OCI-LY7 (cell line): Measurements from ENCODE around the gene XPNPEP3.

ENCODE experiments used
- CTCF ChIP-seq: fragments of 200-600 bp; sonication (generic); conservative IDR thresholded peaks from 2 replicates; pipeline ENCODE4 v1.5.1; 2014; ENCODE audit warnings: mild to moderate bottlenecking, antibody characterized with exemption, low read length, moderate library complexity, mixed read lengths
- EZH2phosphoT487 ChIP-seq: fragments of 200-600 bp; sonication (generic); IDR thresholded peaks from 2 replicates; pipeline ENCODE4 v1.6.1; 2018; ENCODE audit warnings: low read depth, borderline replicate concordance, mild to moderate bottlenecking, mixed run types, antibody characterized with exemption, low read length, moderate library complexity, mixed read lengths

GRCh38 chr22:40950962-40951794 lies 94.2 kb downstream of the XPNPEP3 start, which contains the start of gene RBX1:
- TF ChIP-seq CTCF = no peak
- no peak for TF ChIP-seq EZH2phosphoT487
